Measurements from ENCODE around the gene ERF. TPM values are rescaled to one million over a fixed set of nuclear protein-coding genes. Genes with fewer than 3 reads are reported as not detected.
A peak's percentile ranks its signal among the peaks of the same experiment; 100 is the strongest.

ERF gene
- total and polyA plus RNA-seq, 2 of the 4 experiments (the other 2 are of a cell fraction), result 5.2 to 32.4 TPM

GRCh38 chr19:42301646-42302203 is 46.8 kb upstream of the ERF start, which contains the start of gene PRR19:
TSS of gene PRR19 (plus strand) at chr19:42302132. CDS start at chr19:42309585, 7,453 bp downstream.
- POLR2A ChIA-PET (ENCODE audit: unreplicated experiment), result no interaction called here
- TF ChIP-seq CHD1 (IDR thresholded peaks at IDR 0.05; ENCODE audit: low read depth, low read length), result no peak
- TF ChIP-seq FOS (IDR thresholded peaks at IDR 0.05; ENCODE audit: low read depth, low read length), result no peak
- no peak for TF ChIP-seq BHLHE40 (IDR thresholded peaks at IDR 0.05; ENCODE audit: low read depth, low read length)
- TF ChIP-seq CTCF (conservative IDR thresholded peaks at IDR 0.05; ENCODE audit: low read depth, low read length), result no peak
- no peak for TF ChIP-seq USF2 (IDR thresholded peaks at IDR 0.05; ENCODE audit: low read depth, low read length)
- no peak for TF ChIP-seq MXI1 (IDR thresholded peaks at IDR 0.05; ENCODE audit: borderline replicate concordance, low read depth, low read length)
- H4K20me1 ChIP-seq (ENCODE audit: insufficient read depth, low read length), result no peaks in the 10 kb centered on the region; the same call in 1 of the 2 replicates
- peak within 1 kb of the TSS; percentile 39 for H2BK20ac ChIP-seq (ENCODE audit: low read depth, low read length)
- H2BK120ac ChIP-seq (ENCODE audit: low read depth, low read length), result peak within 1 kb of the TSS; percentile 74
- H2BK15ac ChIP-seq (ENCODE audit: low read depth, low read length), result peak within 1 kb of the TSS; percentile 29; the same call in 1 of the 3 replicates
- 0% methylated on average over 7 of the region's 21 CpGs; no CpG with 5 or more reads in 1 of the 2 experiments for WGBS, 2 experiments (ENCODE audit: extremely low coverage in 2 of 2, insufficient read length in 1 of 2)
- intact Hi-C loops (cut with micrococcal nuclease) (no loop called here), dilution Hi-C loops (cut with HindIII; ENCODE audit: low sequenced_read_pairs, unreplicated experiment) (no loop called here), in situ Hi-C loops (cut with MboI; ENCODE audit: low sequenced_read_pairs) (no loop called here)
- H3K18ac ChIP-seq (ENCODE audit: low read depth, low read length), result peak within 1 kb of the TSS; percentile 14; the same call in 1 of the 2 replicates
- CTCF ChIA-PET, result no interaction called here
- peak within 1 kb of the TSS; percentile 76 for H4K91ac ChIP-seq (ENCODE audit: insufficient read depth, low read depth, low read length)
- peaks cover 13% of the 10 kb centered on the region; the same call in 1 of the 2 replicates for H3K9me1 ChIP-seq (ENCODE audit: insufficient read depth, low read length)
- 0 out of 2 replicates have a peak within 1 kb of the TSS, but pooled peaks have one; percentile 45 for H2AK5ac ChIP-seq (ENCODE audit: low read depth, low read length)
- peak within 1 kb of the TSS; percentile 93 for H2AFZ ChIP-seq (replicated peaks; ENCODE audit: low read length, poor library complexity)
- H3K23ac ChIP-seq (ENCODE audit: low read depth, low read length), result peak within 1 kb of the TSS; percentile 91
- H3K14ac ChIP-seq (replicated peaks; ENCODE audit: low read depth, low read length), result peak within 1 kb of the TSS; percentile 92
- no TSS peak for BruUV-seq (replicated peaks)
- ATAC-seq (ENCODE audit: low read depth), result peak; percentile 53
- no peaks in the 10 kb centered on the region for H3K27me3 ChIP-seq (ENCODE audit: control insufficient read depth, insufficient read depth, low read length)
- peak within 1 kb of the TSS; percentile 90 for H2AK9ac ChIP-seq (replicated peaks; ENCODE audit: low read depth, low read length, poor library complexity)
- peak within 1 kb of the TSS; percentile 58 for H3K9ac ChIP-seq (ENCODE audit: low read depth, low read length)
- peak within 1 kb of the TSS; percentile 51 to 81 for H4K8ac ChIP-seq (ENCODE audit: low read depth in 2 of 2, low read length in 2 of 2)
- peaks cover 6% of the 10 kb centered on the region for H3K36me3 ChIP-seq (ENCODE audit: control insufficient read depth, insufficient read depth, low read length)
- H3K9me3 ChIP-seq (ENCODE audit: control insufficient read depth, insufficient read depth, low read length), result no peaks in the 10 kb centered on the region
- peaks cover 3 to 25% of the 10 kb centered on the region in 2 experiments; a peak in 2 of 4 replicates for H3K79me1 ChIP-seq (ENCODE audit: low read depth in 1 of 2, low read length in 2 of 2)
- H3K4me1 ChIP-seq (ENCODE audit: control insufficient read depth, insufficient read depth, low read length), result peaks cover 7% of the 10 kb centered on the region
- peak within 1 kb of the TSS; percentile 13; the same call in 1 of the 2 replicates for H3K56ac ChIP-seq (ENCODE audit: extremely low read depth, insufficient read depth, low read length)
- peak within 1 kb of the TSS; percentile 60 for H3K4me2 ChIP-seq (ENCODE audit: low read depth, low read length)
- H4K5ac ChIP-seq (ENCODE audit: low read depth, low read length), result peak within 1 kb of the TSS; percentile 54
- H3K4ac ChIP-seq (ENCODE audit: low read depth, low read length), result peak within 1 kb of the TSS; percentile 80
- DNase-seq, result no peak
- peak within 1 kb of the TSS; percentile 29 for H2BK5ac ChIP-seq (ENCODE audit: low read depth, low read length, poor library complexity, severe bottlenecking)
- peak within 1 kb of the TSS; percentile 62 for H3K4me3 ChIP-seq (ENCODE audit: insufficient read depth, low read depth, low read length)
- peak within 1 kb of the TSS; percentile 45 for H3K27ac ChIP-seq (ENCODE audit: insufficient read depth, low read length)
